IMR-90 (cell line): ENCODE results near the gene NDUFC2. TPM values are rescaled to one million over a fixed set of nuclear protein-coding genes. Genes with fewer than 3 reads are reported as not detected.

Experiments
- ATAC-seq: fragments of 200-7000 bp; cut with Tn5 transposase; 2 replicates; pipeline ENCODE4 v1.9.1; 2020; ENCODE audit warnings: low read depth, mild to moderate bottlenecking, moderate library complexity
- BruUV-seq: library from RNA; stranded (reverse); fragments of 400-500 nt; replicated peaks from 2 replicates; lab custom pipeline; 2021; lab: Mats Ljungman, UMichigan
- CTCF ChIA-PET: fragments of 300-600 bp; formaldehyde crosslinking; extraction: SDS; loops from one replicate; lab custom pipeline; 2021; ENCODE audit warnings: antibody characterized with exemption; lab: Yijun Ruan, JAX
- POLR2A ChIA-PET: fragments of 300-600 bp; sonication (Branson Sonifier 250); formaldehyde crosslinking; loops from one replicate; lab custom pipeline; 2022; ENCODE audit warnings: antibody characterized with exemption; ENCODE audit not compliant: unreplicated experiment; lab: Charles Lee
- DNase-seq: peaks from one replicate; pipeline ENCODE4 v3.0.0; 2013
- H2AFZ ChIP-seq: replicated peaks from 2 replicates; pipeline ENCODE3; 2013; ENCODE audit warnings: low read length, mild to moderate bottlenecking; ENCODE audit not compliant: poor library complexity
- H2AK5ac ChIP-seq: 2 replicates; pipeline ENCODE4 v1.6.1; 2013; ENCODE audit warnings: low read depth, low read length, inconsistent platforms
- H2AK9ac ChIP-seq: replicated peaks from 2 replicates; pipeline ENCODE3; 2013; ENCODE audit warnings: mild to moderate bottlenecking, low read depth, low read length, moderate library complexity; ENCODE audit not compliant: poor library complexity
- H2BK120ac ChIP-seq: 2 replicates; pipeline ENCODE4 v1.6.1; 2013; ENCODE audit warnings: low read depth, low read length, inconsistent platforms
- H2BK15ac ChIP-seq: 3 replicates; pipeline ENCODE4 v1.6.1; 2013; ENCODE audit warnings: low read depth, low read length, inconsistent platforms
- H2BK20ac ChIP-seq: 2 replicates; pipeline ENCODE4 v1.6.1; 2013; ENCODE audit warnings: low read depth, mild to moderate bottlenecking, inconsistent platforms, low read length, moderate library complexity
- H2BK5ac ChIP-seq: 2 replicates; pipeline ENCODE4 v1.6.1; 2013; ENCODE audit warnings: mild to moderate bottlenecking, low read depth, low read length, inconsistent platforms; ENCODE audit not compliant: poor library complexity, severe bottlenecking
- H3K14ac ChIP-seq: replicated peaks from 2 replicates; pipeline ENCODE4 v1.6.1; 2013; ENCODE audit warnings: low read depth, low read length, inconsistent platforms
- H3K18ac ChIP-seq: 2 replicates; pipeline ENCODE4 v1.6.1; 2013; ENCODE audit warnings: low read depth, low read length, control low read depth
- H3K23ac ChIP-seq: 2 replicates; pipeline ENCODE4 v1.6.1; 2013; ENCODE audit warnings: low read depth, low read length, inconsistent platforms
- H3K27ac ChIP-seq: 2 replicates; pipeline ENCODE4 v1.5.1; 2013; ENCODE audit warnings: mild to moderate bottlenecking, control low read depth, low read length; ENCODE audit not compliant: insufficient read depth
- H3K27me3 ChIP-seq: 2 replicates; pipeline ENCODE4 v1.6.1; 2013; ENCODE audit warnings: low read length; ENCODE audit not compliant: control insufficient read depth, insufficient read depth
- H3K36me3 ChIP-seq: 2 replicates; pipeline ENCODE4 v1.6.1; 2013; ENCODE audit warnings: low read length, mixed read lengths; ENCODE audit not compliant: control insufficient read depth, insufficient read depth
- H3K4ac ChIP-seq: 2 replicates; pipeline ENCODE4 v1.6.1; 2013; ENCODE audit warnings: low read depth, low read length, inconsistent platforms
- H3K4me1 ChIP-seq: 2 replicates; pipeline ENCODE4 v1.6.1; 2013; ENCODE audit warnings: low read length, mixed read lengths; ENCODE audit not compliant: control insufficient read depth, insufficient read depth
- H3K4me2 ChIP-seq: 2 replicates; pipeline ENCODE4 v1.6.1; 2013; ENCODE audit warnings: low read depth, mild to moderate bottlenecking, control low read depth, low read length, moderate library complexity
- H3K4me3 ChIP-seq: 2 replicates; pipeline ENCODE4 v1.5.1; 2013; ENCODE audit warnings: low read depth, mild to moderate bottlenecking, control low read depth, low read length, moderate library complexity; ENCODE audit not compliant: insufficient read depth
- H3K56ac ChIP-seq: 2 replicates; pipeline ENCODE4 v1.6.1; 2013; ENCODE audit warnings: low read length, inconsistent platforms; ENCODE audit not compliant: insufficient read depth; ENCODE audit errors: extremely low read depth
- H3K79me1 ChIP-seq, 2 experiments: 2 replicates each; pipeline ENCODE4 v1.6.1; 2013; ENCODE audit warnings: low read length in 2 of 2, inconsistent platforms in 1 of 2, low read depth in 1 of 2
- H3K9ac ChIP-seq: 2 replicates; pipeline ENCODE4 v1.6.1; 2013; ENCODE audit warnings: low read depth, low read length, control low read depth
- H3K9me1 ChIP-seq: 2 replicates; pipeline ENCODE4 v1.6.1; 2013; ENCODE audit warnings: low read length, inconsistent platforms; ENCODE audit not compliant: insufficient read depth
- H3K9me3 ChIP-seq: 2 replicates; pipeline ENCODE4 v1.6.1; 2013; ENCODE audit warnings: low read length; ENCODE audit not compliant: control insufficient read depth, insufficient read depth
- H4K20me1 ChIP-seq: 2 replicates; pipeline ENCODE4 v1.6.1; 2013; ENCODE audit warnings: low read length, inconsistent platforms; ENCODE audit not compliant: insufficient read depth
- H4K5ac ChIP-seq: 2 replicates; pipeline ENCODE4 v1.6.1; 2013; ENCODE audit warnings: mild to moderate bottlenecking, low read depth, low read length, control low read depth
- H4K8ac ChIP-seq, 2 experiments: 2 replicates each; pipeline ENCODE4 v1.6.1; 2013; ENCODE audit warnings: low read depth in 2 of 2, low read length in 2 of 2, control low read depth in 1 of 2, inconsistent platforms in 1 of 2
- H4K91ac ChIP-seq: 2 replicates; pipeline ENCODE4 v1.6.1; 2013; ENCODE audit warnings: low read depth, low read length, inconsistent platforms; ENCODE audit not compliant: insufficient read depth
- BHLHE40 ChIP-seq: fragments of 150-350 bp; IDR thresholded peaks from 2 replicates; pipeline ENCODE4 v1.6.1; 2016; ENCODE audit warnings: mild to moderate bottlenecking, low read depth, low read length
- MAFK ChIP-seq: IDR thresholded peaks from 2 replicates; pipeline ENCODE4 v1.6.1; 2012; ENCODE audit warnings: low read depth, low read length, improper control_type of control experiment
- MXI1 ChIP-seq: IDR thresholded peaks from 2 replicates; pipeline ENCODE4 v1.6.1; 2012; ENCODE audit warnings: low read depth, mild to moderate bottlenecking, low read length, moderate library complexity, borderline replicate concordance
- POLR2A ChIP-seq: IDR thresholded peaks from 2 replicates; pipeline ENCODE4 v1.6.1; 2012; ENCODE audit warnings: mild to moderate bottlenecking, low read depth, low read length
- RCOR1 ChIP-seq: IDR thresholded peaks from 2 replicates; pipeline ENCODE4 v1.6.1; 2012; ENCODE audit warnings: mild to moderate bottlenecking, low read length, improper control_type of control experiment; ENCODE audit not compliant: insufficient replicate concordance
- USF2 ChIP-seq: fragments of 150-350 bp; IDR thresholded peaks from 2 replicates; pipeline ENCODE4 v1.6.1; 2017; ENCODE audit warnings: mild to moderate bottlenecking, antibody characterized with exemption, low read length, low read depth
- WGBS, 2 experiments: methylation state at CpG; one replicate each; pipeline versions ENCODE4 v1.1.5 to v1.1.7; 2013; ENCODE audit warnings: missing lambda C conversion rate in 2 of 2; ENCODE audit not compliant: insufficient read length in 1 of 2; ENCODE audit errors: extremely low coverage in 2 of 2; 5-methylcytosine and 5-hydroxymethylcytosine counted together
- dilution Hi-C: fragments of 300-500 bp; cut with HindIII; formaldehyde crosslinking; loops from one replicate; pipeline ENCODE4 v1.14.3; 2018; ENCODE audit warnings: low sequenced_read_pairs; ENCODE audit not compliant: unreplicated experiment
- in situ Hi-C: fragments of 300-500 bp; cut with MboI; formaldehyde crosslinking; loops from 3 replicates; pipeline ENCODE4 v1.14.3; 2019; ENCODE audit warnings: low sequenced_read_pairs, inconsistent platforms, mixed read lengths
- intact Hi-C: fragments of 100-400 bp; cut with micrococcal nuclease; formaldehyde crosslinking; loops from 2 replicates; pipeline ENCODE4 v1.10.0; 2022
- polyA plus RNA-seq, 3 experiments: library from polyadenylated mRNA; depleted of rRNA; stranded (reverse); fragments of >200 nt; gene quantifications; 2 replicates each; pipeline ENCODE4 v1.2.3, GENCODE V29; 2012; ENCODE audit warnings: low replicate concordance in 1 of 3
- total RNA-seq: library from RNA; depleted of rRNA; stranded (reverse); fragments of >200 nt; gene quantifications from 2 replicates; pipeline ENCODE4 v1.2.3, GENCODE V29; 2012

Gene NDUFC2
- total and polyA plus RNA-seq, 2 of the 4 experiments (the other 2 are of a cell fraction), result 146 to 340 TPM

- Histone ChIP-seq H2BK5ac (no peak overlapping the region), H3K4me1 (peaks cover 4% of the 10 kb centered on the region; the same call in 1 of the 2 replicates), H2BK20ac (no peak overlapping the region), H2BK120ac (no peak overlapping the region), H4K8ac (no peak overlapping the region), H2AK9ac (no peak overlapping the region), H2BK15ac (no peak overlapping the region), H3K36me3 (peaks cover 6% of the 10 kb centered on the region), H3K9ac (no peak overlapping the region), H2AK5ac (no peak overlapping the region), H3K79me1 (peaks cover 17 to 61% of the 10 kb centered on the region in 2 experiments), H4K91ac (no peak overlapping the region), H3K4me2 (no peak overlapping the region), H3K27me3 (no peaks in the 10 kb centered on the region), H3K9me1 (peaks cover 17% of the 10 kb centered on the region), H2AFZ (no peak overlapping the region), H3K18ac (no peak overlapping the region), H3K4ac (no peak overlapping the region), H3K23ac (0 out of 2 replicates have a peak overlapping the region, but pooled peaks have one; percentile 59), H4K20me1 (peaks cover 37% of the 10 kb centered on the region), H3K4me3 (no peak overlapping the region), H3K9me3 (no peaks in the 10 kb centered on the region), H3K14ac (no peak overlapping the region), H4K5ac (no peak overlapping the region), H3K56ac (no peak overlapping the region), H3K27ac (no peak overlapping the region)
- no peak for ATAC-seq
- POLR2A ChIA-PET, result no interaction called here
- CTCF ChIA-PET, result interaction anchor here (0.6 to 1.9 kb wide), 2 partner anchors 11 to 31 kb away, joined by 3 to 4 read pairs; no protein-coding TSS in a partner anchor
- intact Hi-C loops, result no loop called here
- in situ Hi-C loops, result no loop called here
- no peak for DNase-seq
- WGBS, 2 experiments, result 80% methylated on average over 3 of the region's 6 CpGs; no CpG with 5 or more reads in 1 of the 2 experiments
- BruUV-seq, result no TSS peak
- dilution Hi-C loops, result no loop called here
- no peak for TF ChIP-seq USF2
- TF ChIP-seq BHLHE40, result no peak
- TF ChIP-seq POLR2A, result no peak
- no peak for TF ChIP-seq MXI1
- no peak for TF ChIP-seq MAFK
- TF ChIP-seq RCOR1, result no peak
Observed at GRCh38 chr11:78076733-78077403, 2.8 kb downstream of the NDUFC2 start.
